NT2/D1 (cell line): ENCODE data around the gene DIAPH3.

Experiments used
- YY1 ChIP-seq: IDR thresholded peaks from 2 replicates; pipeline ENCODE4 v1.6.1; 2011; ENCODE audit not compliant: insufficient read length, insufficient read depth
- ZNF274 ChIP-seq: IDR thresholded peaks from 2 replicates; pipeline ENCODE4 v1.6.1; 2011; ENCODE audit warnings: mild to moderate bottlenecking, low read depth, low read length

GRCh38 chr13:60090574-60090973 lies 73.2 kb downstream of the DIAPH3 start:
- TF ChIP-seq YY1 = no peak
- no peak for TF ChIP-seq ZNF274
